NCI-H345 treated with DMSO at 0.1 percent for 48 hours (cell line): ENCODE data around the gene ZNF296.
A peak's percentile ranks its signal among the peaks of the same experiment; 100 is the strongest.
"Not testable (repeated sequence)": the region's sequence is repeated elsewhere in the genome, so short reads cannot be mapped to it uniquely, and the experiment has no call there.

Experiments used
- DNase-seq: peaks from one replicate; lab custom pipeline; 2025; ENCODE audit not compliant: unreplicated experiment; lab: John Stamatoyannopoulos, UW

Gene ZNF296

DNA sequence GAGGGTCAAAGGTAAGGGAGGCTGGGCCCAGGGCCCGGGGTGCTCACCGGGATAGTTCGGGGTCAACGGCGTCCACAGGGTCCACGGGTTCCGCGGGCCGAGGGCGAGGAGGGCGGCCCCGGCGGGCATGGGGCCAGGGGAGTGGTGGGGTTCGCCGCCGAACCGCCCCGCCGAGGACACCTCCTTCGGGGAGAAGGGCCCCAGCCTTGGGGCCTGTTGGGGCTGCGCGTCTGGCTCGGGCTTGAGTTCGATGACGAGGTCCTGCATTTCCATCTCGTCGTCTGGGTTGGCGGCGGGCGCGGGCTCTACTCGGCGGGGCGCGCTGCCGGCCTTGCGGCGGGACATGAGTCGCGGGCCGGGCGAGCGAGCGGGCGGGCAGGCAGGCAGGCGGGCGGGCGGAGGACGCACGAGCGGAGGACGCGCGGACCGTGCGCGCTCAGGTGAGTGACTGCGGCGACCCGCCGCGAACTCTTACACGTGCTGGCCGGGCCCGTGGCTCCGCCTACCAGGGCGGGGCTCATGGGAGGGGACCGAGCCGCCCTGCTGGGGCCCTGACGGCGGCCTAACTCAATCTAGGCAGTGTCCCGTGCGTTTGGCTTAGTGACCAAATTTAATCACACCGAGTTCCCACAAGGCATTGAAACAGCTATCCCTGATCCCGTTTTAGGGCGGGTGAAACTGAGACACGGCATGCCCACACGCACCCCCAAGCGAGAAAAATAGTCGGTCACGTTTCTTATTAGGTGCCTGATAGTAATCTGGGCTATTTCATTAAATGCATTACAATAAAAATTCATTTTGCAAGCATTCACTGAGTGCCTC, at the start of gene ZNF296:
Gene ZNF296, minus strand, starts transcription at position 450 of the 822 bp plus-strand sequence. Its CDS starts 105 bp downstream, at position 345.
- DNase-seq = no peak

DNA sequence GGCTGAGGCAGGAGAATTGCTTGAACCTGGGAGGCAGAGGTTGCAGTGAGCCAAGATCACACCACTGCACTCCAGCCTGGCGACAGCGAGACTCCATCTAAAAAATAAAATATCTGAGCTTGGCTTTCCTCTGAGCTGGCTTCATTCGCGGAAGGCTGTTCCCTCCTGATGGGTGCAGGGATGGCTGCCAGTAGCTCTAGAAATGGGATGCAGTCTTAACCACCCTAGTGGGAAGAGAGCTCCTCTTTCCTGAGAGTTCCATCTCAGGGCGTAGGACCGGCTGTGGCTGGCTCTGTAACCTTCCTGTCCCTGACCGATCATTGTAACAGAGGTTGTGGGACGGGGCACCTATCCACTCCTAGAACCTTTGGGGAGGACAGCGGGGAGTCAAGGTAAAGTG, 49.1 kb upstream of the ZNF296 start:
- DNase-seq = no peak

DNA sequence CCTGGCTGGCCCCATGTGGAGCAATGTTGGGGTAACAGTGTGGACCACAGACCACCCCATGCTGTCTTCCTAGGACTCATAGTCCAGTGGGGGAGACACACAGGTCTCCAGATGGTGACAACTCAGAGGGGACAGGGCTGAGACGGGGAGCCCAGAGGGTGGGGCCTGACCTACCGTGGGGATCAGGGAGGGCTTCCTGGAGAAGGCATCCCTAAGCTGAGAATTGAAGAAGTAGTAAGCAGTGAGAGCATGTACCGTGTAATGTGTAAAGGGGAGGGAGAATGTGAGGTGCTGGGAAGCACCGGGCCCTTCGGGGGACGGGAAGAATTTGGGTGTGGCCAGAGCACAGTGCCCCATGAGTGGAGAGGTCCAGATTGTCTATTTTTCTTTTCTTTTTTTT, 47.7 kb upstream of the ZNF296 start:
- no peak for DNase-seq

DNA sequence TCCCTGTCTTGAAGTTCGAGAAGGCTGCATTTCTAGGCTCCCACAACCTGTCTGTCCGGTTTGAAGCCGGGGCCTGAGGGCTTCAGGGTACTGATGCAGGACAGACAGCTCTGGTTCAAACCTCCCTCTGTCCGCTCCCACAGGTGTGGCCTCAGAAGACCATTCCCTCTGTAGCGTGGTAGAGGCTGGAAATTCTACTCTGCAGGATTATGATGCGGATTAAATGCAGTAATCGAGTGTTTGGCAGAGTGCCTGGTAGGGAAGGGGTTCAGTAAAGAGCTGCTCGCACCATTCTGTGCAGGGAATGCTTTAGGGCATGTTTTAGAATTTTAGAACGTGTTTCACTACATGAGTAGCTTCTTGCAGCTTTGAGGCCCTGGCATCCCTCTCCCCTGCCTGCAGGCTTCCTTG, 47.2 kb upstream of the ZNF296 start:
- DNase-seq = no peak

DNA sequence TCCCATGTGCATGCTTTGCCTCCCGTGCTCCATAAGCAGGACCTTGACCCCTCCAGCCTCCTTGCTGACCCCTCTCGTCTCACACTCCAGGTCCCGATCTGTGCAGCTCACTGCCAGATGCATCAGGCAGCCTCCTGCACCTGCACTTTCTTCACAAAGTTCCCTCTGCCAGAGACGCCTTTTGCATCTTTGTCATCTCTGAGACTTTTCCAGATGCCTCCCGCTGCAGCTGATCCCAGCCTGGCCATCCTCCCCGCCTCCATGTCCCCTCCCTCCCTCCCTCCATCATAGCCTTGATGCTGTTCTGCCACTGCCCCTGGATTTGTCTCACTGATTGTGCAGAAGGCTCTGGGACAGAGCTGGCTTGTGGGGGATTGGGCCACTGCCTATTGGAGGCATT, 46.6 kb upstream of the ZNF296 start:
- no peak for DNase-seq

DNA sequence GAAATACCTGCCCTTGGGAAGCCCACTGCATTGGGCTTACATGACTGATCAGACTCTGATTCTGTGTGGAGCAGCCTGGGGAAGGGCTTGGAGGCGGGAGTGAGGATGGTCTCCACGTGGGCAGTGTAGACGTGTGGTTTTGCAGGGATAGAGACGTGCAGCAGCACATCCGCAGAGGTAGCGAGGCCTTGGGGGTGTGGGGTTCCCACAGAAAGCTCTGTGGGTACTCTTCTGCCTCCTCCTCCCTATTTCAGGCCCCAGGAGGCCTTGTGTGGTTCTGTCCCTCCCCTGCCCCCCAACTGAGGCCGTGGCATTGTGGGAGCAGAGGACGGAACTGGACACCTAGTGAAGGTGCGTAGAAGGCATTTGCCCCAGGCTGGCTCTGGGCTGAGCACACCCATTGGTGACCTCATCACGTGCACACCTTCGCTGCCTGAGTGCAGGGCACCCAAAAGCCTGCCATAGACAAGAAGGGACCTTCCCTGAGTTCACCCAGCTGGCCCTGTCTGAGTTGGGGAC, 45.6 kb upstream of the ZNF296 start:
- DNase-seq = no peak

DNA sequence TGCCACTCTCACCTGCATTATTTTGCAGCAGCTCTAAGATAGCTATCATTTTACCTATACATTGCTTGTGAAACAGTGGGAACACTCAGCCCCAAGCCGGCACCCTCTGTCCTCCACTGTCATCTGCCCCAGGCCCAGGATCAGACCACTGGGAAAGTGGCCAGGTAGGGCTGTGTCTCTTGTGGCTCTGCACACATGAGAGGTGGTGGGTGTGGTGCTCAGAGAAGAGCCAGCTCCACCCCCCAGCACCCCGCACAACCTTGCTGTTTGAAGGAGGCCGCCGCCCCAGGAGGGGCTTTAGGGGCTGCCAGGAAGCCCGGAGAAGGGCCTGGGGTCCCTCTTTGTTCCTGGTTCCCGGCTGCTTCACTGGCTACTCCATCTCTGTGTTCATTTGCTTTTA, 43.3 kb upstream of the ZNF296 start:
- no peak for DNase-seq

DNA sequence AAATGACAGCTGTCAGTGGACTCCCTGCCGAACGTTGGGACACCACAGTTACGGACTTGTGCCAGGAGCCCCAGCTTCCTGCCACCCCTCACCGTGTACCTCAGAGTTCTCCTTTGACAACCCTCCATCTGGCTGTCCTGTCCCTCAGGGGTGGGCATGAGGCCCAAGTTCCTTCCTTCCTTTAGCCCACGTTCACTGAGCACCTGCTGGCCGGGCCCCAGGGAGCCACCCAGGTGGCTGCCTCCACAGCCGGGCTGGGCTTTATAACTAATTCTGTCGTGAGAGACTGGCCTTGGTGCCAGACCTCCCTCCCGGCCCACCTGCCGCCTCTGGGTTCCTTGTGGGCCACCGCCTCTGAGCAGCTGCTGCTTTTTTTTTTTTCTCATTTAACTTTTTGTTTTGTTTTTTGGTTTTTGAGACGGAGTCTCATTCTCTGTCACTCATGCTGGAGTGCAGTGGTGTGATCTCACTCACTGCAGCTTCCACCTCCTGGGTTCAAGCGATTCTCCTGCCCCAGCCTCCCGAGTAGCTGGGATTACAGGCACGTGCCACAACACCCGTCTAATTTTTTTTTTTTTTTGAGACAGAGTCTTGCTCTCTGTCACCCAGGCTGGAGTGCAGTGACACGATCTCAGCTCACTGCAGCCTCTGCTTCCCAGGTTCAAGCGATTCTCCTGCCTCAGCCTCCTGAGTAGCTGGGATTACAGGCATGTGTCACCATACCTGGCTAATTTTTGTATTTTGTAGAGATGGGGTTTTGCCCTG, 42.5 kb upstream of the ZNF296 start:
- DNase-seq = peak; percentile 14

DNA sequence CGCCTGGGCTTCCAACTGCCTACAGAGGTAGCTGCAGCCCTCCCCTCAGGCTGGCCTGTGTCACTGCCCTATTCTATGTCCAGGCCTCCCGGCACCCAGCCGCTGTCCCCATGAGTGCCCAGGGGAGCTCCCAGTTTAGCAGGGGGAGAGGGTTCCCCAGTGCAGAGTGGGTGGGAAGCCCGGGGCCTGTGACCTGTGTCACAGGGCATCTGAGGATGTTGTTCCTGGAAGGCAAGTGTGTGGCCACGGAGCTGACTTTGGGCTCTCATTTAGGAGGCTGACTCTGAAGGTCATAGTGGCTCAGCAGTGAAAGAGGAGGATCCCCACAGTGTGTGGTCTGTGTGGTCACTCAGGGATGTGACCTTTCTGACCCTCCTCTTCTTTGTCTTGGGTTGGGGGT, 41.8 kb upstream of the ZNF296 start:
- no peak for DNase-seq

DNA sequence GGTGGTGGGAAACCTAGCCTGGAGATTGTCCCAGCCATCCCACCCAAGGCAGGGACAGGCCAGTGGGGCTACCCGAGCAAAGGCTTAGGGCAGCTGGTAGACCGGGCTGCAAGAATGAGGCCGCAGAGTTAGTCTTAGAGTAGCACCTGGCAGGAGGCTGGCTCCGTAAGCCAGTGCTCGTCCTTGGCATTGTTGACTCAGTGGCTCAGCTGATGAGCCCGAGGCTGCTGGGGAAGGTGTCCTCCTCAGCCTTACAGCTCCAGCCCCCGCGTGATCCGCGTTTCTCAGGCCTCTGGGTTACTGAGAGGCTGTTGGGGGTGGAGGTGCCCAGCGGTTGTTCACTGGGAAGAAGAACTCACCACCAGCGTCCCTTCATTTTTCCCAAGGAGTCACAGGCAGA, 41.4 kb upstream of the ZNF296 start:
- no peak for DNase-seq

DNA sequence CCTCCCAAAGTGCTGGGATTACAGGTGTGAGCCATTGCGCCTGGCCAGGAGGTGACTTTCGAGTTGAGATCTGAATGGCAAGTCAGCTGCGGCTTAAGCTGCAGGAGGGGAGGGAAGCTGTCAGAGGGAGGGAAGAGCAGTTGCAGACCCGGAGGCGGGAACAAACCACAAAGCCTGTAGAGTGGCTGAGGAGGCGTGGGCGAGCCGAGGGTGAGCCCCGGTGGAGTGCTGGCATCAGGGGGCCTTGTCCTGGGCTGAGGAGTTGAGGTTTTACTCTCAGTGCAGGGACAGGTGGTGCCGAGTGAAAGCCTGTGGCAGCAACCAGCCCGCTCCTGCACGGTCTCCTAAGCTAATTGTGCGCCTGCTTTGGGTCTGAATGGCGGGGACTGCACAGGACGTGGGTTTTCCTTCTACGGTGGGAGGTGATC, 40.9 kb upstream of the ZNF296 start:
- peak; percentile 35 for DNase-seq

DNA sequence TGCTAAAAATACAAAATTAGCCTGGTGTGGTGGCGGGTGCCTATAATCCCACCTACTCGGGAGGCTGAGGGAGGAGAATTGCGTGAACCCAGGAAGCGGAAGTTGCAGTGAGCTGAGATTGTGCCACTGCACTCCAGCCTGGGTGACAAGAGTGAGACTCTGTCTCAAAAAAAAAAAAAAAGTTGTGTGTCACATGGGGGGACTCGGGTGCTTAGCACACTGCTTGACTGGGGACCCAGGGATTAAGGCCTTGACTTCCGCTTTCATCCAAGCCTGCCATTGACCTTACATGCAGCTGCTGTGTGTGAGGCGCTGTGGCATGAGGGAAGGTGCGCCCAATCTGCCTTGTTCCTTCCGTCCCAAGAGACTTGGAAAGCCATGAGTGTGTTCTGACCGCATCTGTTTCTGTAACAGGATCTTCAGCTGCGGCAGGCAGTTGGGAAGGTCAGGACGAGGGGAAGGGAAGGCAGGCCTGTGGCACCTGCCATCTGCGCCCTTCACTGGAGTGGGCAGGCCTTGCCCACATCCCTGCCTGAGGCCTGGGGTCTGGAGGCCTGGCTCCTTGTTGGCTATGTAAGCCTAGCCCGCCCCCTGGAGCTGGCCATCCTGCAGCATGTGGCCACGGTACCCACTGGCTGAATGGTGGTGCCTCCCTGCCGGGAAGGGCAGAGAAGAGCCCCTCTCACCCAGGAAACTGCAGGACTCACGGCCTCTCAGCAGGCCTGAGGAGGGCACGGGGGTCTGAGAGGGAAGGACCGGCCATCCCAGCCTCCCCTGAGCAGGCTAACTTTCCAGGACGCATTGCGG, 39.7 kb upstream of the ZNF296 start:
- no peak for DNase-seq

DNA sequence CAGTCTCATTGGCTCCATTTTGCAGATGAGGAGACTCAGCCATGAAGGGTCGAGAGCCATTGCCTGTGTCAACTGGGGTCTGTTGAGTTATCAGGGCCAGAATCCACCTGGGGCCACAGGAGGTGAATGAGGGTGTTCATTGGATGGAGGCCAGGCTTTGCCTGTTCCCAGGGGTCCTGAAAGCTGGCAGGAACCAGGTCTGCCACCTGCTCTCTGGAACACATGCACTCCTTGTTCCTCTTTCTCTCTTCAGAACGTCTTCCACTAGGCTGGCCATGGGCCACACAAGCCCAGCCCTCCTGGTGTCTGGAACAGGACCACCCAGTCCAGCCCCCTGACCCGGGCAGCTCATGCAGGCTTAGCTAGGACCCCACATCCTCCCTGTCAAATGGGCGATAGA, 37.8 kb upstream of the ZNF296 start:
- DNase-seq = peak; percentile 31

DNA sequence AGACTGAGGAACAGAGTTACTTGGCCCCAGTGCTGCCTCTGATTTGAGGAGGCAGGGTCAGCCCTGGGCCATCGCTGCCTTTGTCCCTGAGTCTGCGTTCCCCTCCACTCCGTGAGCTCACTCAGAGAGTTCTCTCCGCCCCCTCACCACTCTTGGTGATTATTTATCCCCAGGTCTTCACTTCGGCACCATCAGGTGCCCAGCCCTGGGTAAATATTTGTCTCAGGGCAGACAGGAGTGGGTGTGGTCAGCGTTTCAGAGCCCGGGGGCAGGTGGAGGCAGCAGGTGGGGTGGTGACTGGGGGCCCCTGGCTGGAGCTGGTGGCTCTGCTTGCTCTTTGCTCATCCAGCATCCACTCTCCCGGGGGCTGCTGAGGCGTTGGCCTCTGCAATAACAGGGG, 37.4 kb upstream of the ZNF296 start:
- DNase-seq = peak; percentile 78

DNA sequence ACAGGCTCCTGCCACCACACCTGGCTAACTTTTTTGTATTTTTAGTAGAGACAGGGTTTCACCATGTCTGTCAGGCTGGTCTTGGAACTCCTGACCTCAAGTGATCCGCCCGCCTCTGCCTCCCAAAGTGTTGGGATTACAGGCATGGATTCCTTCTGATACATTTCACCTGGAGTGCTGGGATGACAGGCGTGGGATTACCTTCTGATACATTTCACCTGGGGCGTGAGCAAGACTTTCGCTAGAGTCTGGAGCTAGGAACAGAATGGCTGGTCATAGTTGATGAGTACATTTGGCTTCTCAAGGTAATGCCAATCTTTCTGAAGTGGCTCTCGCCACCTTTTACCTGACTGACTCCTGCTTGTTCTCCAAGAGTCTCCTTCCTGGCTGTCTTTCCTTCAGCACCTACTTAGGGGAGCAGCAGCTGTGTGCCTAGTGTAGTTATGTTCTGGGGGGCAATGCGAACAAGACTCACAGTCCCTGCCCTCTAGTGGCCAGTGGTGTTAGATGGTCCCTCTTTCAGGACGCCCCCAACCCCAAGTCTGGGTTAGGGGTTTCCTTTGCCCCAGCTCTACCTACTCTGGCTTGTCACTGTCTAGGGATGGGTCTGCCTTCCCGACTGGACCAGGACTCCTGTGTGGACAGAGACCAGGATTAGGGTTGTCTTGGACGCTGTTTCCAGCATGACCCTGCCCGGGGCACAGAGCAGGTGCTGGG, 36.0 kb upstream of the ZNF296 start:
- no peak for DNase-seq

DNA sequence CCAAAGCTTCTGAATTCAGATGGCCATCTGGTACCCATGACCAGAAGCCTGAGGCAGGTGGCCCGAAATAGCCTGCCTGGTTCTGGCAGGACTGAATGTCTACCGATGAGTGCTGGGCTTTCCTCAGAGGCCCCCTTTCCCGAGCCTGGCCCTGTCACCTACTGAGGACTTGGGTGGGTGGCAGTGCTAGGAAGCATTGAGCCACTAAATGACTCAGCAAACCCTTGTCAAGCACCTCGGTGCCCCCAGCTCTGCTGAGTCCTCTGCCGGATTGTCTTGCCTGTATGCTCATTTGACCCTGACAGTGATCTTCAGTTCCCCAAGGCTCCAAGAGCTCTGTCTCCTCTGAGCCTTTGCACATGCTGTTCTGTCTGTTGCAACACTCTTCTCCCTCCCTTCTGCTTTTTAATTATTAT, 34.6 kb upstream of the ZNF296 start:
- no peak for DNase-seq

DNA sequence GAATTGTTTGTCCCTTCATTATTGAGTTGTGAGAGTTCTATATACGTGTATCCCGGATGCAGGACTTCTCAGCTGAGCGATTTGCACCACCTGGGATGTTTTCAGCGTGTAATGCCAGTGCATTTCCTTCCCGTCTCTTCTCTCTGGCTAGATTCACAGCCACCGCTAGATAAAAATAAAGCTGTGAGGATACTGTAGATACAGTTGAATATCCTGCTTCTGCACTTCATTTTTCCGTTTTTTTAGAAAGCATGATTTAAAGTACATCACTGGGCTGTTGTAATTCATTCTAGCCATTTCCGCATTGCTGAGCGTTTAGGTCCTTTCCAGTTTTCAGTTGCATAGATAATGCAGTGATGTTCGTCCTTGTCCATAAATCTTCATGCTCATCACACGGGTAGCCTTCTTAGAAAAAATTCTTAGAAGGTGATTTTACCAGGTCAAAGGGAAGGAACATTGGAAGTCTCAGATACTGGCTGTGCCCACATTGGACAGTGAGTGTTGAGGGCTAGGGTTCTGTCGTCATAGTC, 31.4 kb upstream of the ZNF296 start:
- DNase-seq = no peak

DNA sequence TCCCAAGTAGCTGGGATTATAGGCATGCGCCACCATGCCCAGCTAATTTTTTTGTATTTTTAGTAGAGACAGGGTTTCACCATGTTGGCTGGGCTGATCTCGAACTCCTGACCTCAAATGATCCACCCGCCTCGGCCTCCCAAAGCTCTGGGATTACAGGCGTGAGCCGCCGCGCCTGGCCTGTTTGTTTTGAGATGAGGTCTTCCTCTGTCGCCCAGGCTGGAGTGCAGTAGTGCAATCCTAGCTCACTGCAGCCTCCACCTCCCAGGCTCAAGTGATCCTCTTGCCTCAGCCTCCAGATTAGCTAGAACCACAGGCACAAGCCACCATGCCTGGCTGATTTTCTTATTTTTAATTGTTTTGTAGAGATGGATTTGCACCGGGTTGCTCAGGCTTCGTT, 30.1 kb upstream of the ZNF296 start:
- not testable (repeated sequence) for DNase-seq

DNA sequence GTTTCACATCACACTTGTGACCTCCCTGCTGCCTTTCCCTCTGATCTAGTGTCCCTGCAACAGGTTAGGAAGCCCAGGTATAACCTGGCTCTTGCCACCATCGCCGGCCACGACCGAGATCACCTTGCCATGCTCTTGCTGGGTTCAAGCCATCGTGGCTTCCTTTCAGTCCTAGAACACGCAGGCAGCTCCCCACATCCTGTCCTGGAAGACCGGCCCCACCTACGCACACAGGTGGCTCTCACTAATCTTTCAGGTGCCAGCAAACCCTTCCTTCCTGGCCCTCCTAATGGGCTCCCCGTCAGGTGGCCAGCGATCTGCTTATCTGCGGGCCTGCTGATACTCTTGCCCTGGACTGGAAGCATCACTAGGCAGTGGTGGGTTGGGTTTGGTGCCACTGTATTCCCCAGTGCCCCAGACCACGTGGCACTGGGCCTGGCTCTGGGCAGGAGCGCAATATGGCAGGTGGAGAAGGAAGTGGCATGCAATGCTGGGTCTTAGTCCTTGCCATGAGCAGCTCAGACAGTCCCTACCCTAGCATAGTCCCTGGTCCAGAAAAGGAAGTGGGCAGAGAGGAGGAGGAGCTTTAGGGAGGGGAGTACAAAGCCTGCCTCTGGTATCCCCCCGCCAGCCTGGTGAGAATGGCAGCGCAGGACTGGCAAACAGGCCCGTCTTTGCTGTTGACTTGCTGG, 28.5 kb upstream of the ZNF296 start:
- DNase-seq = no peak
